K562 (cell line): ENCODE measurements around the gene SCAMP3. TPM values are rescaled to one million over a fixed set of nuclear protein-coding genes. Genes with fewer than 3 reads are reported as not detected.

Source experiments
- ATF1 ChIP-seq, 2 experiments: fragments of 450-650 bp in 1 of 2; IDR thresholded peaks; 2 replicates each; pipeline ENCODE4 v1.6.1; 2016; ENCODE audit warnings: missing compliant biosample characterization in 1 of 2, missing genetic modification characterization in 1 of 2
- CBFA2T2 ChIP-seq: fragments of 450-650 bp; conservative IDR thresholded peaks from 2 replicates; pipeline ENCODE4 v1.6.1; 2017; ENCODE audit warnings: mild to moderate bottlenecking
- CBFB ChIP-seq: sonication (generic); formaldehyde crosslinking; IDR thresholded peaks from 2 replicates; pipeline ENCODE4 v1.4.0; 2020; ENCODE audit warnings: mild to moderate bottlenecking, missing genetic modification reagents
- CCNT2 ChIP-seq: IDR thresholded peaks from 2 replicates; pipeline ENCODE4 v1.6.1; 2011; ENCODE audit warnings: borderline replicate concordance, low read depth, mild to moderate bottlenecking, moderate library complexity, mixed read lengths, low read length; ENCODE audit not compliant: insufficient read length; ENCODE audit errors: extremely low read depth
- FOXK2 ChIP-seq, 2 experiments: fragments of 450-650 bp; IDR thresholded peaks in 1 of 2; conservative IDR thresholded peaks in 1 of 2; 2 replicates each; pipeline ENCODE4 v1.6.1; 2016; ENCODE audit warnings: low read depth in 2 of 2, mild to moderate bottlenecking in 1 of 2
- KDM1A ChIP-seq, 2 experiments: fragments of 450-650 bp; IDR thresholded peaks; 2 replicates each; pipeline ENCODE4 v1.6.1; 2016; ENCODE audit warnings: mild to moderate bottlenecking in 2 of 2
- KDM5B ChIP-seq: fragments of 200-600 bp; sonication (generic); IDR thresholded peaks from 2 replicates; pipeline ENCODE4 v1.6.1; 2012; ENCODE audit warnings: low read depth, mild to moderate bottlenecking, moderate library complexity, low read length, control low read depth, inconsistent platforms; ENCODE audit not compliant: insufficient replicate concordance
- PRMT5 ChIP-seq: sonication (generic); formaldehyde crosslinking; IDR thresholded peaks from 2 replicates; pipeline ENCODE4 v1.5.0; 2020; ENCODE audit warnings: missing genetic modification reagents
- RBM17 ChIP-seq: fragments of 200-400 bp; formaldehyde crosslinking; IDR thresholded peaks from 2 replicates; pipeline ENCODE4 v1.6.1; 2017; ENCODE audit warnings: low read depth, mild to moderate bottlenecking, low read length, borderline replicate concordance
- RCOR1 ChIP-seq, 2 experiments: IDR thresholded peaks; 2 replicates each; pipeline ENCODE4 v1.6.1; 2012; ENCODE audit warnings: low read depth in 2 of 2, low read length in 2 of 2, borderline replicate concordance in 1 of 2, improper control_type of control experiment in 1 of 2
- YY1 ChIP-seq, 3 experiments: IDR thresholded peaks; 2 replicates each; pipeline ENCODE4 v1.6.1; 2011; ENCODE audit warnings: low read length in 2 of 3, mild to moderate bottlenecking in 2 of 3, moderate library complexity in 2 of 3, borderline replicate concordance in 1 of 3, control low read depth in 1 of 3, low read depth in 1 of 3; ENCODE audit not compliant: insufficient read depth in 3 of 3, insufficient replicate concordance in 2 of 3, control insufficient read depth in 1 of 3, insufficient read length in 1 of 3; ENCODE audit errors: extremely low read depth in 1 of 3
- ZNF282 ChIP-seq: sonication (generic); formaldehyde crosslinking; IDR thresholded peaks from 2 replicates; pipeline ENCODE4 v1.8.1; 2023; ENCODE audit warnings: missing genetic modification reagents
- ZNF75A ChIP-seq: fragments of 450-650 bp; formaldehyde crosslinking; IDR thresholded peaks from 2 replicates; pipeline ENCODE4 v1.4.0; 2020; ENCODE audit warnings: mild to moderate bottlenecking
- polyA plus RNA-seq, 8 experiments: library from polyadenylated mRNA; depleted of rRNA in 4 of 8; stranded (reverse) in 5 of 8; unstranded in 3 of 8; fragments of >200 nt; fragmentation: Nextera tagmentation in 2 of 8; fragmentation: Illumina TruSeq in 1 of 8; extraction: Ambion mirVana in 2 of 8; extraction: Trizol in 1 of 8; gene quantifications; 2 replicates each; pipeline versions ENCODE4 v1.2.1 to v1.2.3, GENCODE V29; 2011 to 2014; ENCODE audit warnings: inconsistent platforms in 1 of 8, missing spikeins in 1 of 8
- total RNA-seq, 7 experiments: library from RNA; depleted of rRNA in 6 of 7; stranded (reverse); fragments of >200 nt in 6 of 7; fragmentation: Illumina TruSeq in 2 of 7; extraction: Trizol in 2 of 7; gene quantifications; 2 replicates each; pipeline versions ENCODE4 v1.2.1 to v1.2.3, GENCODE V29; 2011 to 2021; ENCODE audit warnings: low replicate concordance in 1 of 7
- TF ChIP-seq, protein P1 (sequence below), 2 experiments: fragments of 450-650 bp; IDR thresholded peaks; 2 replicates each; pipeline ENCODE4 v1.6.1; 2016; ENCODE audit warnings: mild to moderate bottlenecking in 2 of 2, borderline replicate concordance in 1 of 2, low read depth in 1 of 2, moderate library complexity in 1 of 2
- TF ChIP-seq, protein P2 (sequence below): sonication (generic); formaldehyde crosslinking; IDR thresholded peaks from 2 replicates; pipeline ENCODE4 v1.8.1; 2023; ENCODE audit warnings: mild to moderate bottlenecking, missing genetic modification reagents, moderate library complexity

Gene SCAMP3
- total and polyA plus RNA-seq, 9 of the 15 experiments (the other 6 are each of a cell fraction or from before 2014, with no cell fraction given), result 14.2 to 131 (median 86.1) TPM

DNA sequence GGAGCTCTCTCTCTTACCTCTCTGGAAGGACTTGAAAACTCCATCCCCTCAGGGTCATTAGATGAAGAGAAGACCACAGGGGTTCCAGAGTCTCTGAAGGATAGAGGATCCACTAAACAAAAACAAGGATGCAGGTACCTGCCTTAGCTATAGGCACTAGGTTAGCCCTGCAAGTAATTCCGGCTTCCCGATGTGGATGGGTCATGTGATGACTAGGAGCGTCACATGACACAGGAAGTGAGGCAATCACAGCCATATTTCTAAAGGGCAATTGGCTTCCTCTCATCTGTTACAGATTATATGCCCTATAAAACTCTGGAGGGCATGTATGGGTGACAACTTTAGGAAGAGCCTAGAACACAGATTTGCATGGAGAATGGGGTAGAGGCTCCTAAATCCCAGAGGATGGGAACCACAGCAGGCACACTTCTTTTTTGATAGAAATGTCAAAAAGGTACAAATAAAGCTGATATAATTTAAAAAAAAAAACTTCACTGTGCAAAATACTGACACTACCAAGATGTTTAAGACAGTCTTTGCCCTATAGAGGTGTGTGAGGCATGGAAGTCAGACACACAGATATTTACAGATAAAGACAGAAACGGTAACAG is 21.0 kb downstream of the SCAMP3 start (continued):
- TF ChIP-seq, protein P1, sequence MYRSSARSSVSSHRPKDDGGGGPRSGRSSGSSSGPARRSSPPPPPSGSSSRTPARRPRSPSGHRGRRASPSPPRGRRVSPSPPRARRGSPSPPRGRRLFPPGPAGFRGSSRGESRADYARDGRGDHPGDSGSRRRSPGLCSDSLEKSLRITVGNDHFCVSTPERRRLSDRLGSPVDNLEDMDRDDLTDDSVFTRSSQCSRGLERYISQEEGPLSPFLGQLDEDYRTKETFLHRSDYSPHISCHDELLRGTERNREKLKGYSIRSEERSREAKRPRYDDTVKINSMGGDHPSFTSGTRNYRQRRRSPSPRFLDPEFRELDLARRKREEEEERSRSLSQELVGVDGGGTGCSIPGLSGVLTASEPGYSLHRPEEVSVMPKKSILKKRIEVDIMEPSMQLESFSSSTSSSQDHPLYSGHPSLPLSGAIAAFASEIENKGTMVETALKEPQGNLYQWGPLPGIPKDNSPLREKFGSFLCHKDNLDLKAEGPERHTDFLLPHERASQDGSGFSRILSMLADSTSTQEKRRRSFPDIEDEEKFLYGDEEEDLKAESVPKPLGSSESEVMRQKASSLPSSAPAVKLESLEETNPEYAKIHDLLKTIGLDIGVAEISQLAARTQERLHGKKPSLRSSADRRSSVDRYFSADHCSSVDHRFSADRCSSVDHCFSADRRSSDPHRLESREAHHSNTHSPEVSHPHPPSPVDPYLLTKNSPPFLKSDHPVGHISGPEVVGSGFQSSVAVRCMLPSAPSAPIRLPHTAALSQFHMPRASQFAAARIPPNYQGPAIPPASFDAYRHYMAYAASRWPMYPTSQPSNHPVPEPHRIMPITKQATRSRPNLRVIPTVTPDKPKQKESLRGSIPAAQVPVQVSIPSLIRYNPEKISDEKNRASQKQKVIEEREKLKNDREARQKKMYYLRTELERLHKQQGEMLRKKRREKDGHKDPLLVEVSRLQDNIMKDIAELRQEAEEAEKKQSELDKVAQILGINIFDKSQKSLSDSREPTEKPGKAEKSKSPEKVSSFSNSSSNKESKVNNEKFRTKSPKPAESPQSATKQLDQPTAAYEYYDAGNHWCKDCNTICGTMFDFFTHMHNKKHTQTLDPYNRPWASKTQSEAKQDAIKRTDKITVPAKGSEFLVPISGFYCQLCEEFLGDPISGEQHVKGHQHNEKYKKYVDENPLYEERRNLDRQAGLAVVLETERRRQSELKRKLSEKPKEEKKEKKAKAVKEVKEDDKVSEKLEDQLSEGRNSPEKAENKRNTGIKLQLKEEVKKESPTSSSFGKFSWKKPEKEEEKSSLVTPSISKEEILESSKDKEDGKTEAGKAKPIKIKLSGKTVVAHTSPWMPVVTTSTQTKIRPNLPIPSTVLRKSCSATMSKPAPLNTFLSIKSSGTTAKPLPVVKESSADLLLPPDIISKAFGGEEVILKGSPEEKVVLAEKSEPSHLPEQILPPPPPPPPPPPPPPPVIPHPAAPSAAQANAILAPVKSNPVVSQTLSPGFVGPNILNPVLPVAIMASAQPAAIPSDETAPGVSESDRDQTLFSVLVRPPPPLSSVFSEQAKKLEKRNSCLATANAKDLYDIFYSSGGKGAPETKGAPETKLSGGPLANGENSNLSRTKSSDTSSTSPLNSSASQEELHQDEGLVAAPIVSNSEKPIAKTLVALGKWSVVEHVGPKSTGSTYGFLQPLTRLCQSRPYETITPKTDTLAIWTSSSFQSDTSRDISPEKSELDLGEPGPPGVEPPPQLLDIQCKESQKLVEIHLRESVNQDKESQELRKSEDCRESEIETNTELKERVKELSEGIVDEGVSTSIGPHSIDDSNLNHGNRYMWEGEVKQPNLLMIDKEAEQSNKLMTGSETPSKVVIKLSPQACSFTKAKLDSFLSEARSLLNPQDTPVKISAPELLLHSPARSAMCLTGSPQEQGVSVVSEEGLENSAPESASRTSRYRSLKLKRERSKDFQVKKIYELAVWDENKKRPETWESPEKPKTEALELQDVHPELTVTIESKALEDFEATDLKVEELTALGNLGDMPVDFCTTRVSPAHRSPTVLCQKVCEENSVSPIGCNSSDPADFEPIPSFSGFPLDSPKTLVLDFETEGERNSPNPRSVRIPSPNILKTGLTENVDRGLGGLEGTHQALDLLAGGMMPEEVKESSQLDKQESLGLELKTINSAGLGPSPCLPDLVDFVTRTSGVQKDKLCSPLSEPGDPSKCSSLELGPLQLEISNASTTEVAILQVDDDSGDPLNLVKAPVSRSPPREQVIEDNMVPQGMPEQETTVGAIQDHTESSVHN (IDR thresholded peaks at IDR 0.05; ENCODE audit: borderline replicate concordance in 1 of 2, low read depth in 1 of 2), result 0 out of 4 replicates have a peak, but pooled peaks of 1 of the 2 experiments have one; percentile 34
- TF ChIP-seq, protein P2, sequence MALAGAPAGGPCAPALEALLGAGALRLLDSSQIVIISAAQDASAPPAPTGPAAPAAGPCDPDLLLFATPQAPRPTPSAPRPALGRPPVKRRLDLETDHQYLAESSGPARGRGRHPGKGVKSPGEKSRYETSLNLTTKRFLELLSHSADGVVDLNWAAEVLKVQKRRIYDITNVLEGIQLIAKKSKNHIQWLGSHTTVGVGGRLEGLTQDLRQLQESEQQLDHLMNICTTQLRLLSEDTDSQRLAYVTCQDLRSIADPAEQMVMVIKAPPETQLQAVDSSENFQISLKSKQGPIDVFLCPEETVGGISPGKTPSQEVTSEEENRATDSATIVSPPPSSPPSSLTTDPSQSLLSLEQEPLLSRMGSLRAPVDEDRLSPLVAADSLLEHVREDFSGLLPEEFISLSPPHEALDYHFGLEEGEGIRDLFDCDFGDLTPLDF (CRISPR knock-in tag), result no peak
- TF ChIP-seq KDM1A (IDR thresholded peaks at IDR 0.05) (no peak), RCOR1 (IDR thresholded peaks at IDR 0.05; ENCODE audit: borderline replicate concordance in 1 of 2, low read depth in 2 of 2, low read length in 2 of 2) (peak in 1 of 2 experiments; percentile 75; a peak in 1 of 4 replicates), CBFB (CRISPR knock-in tag) (no peak), ATF1 (CRISPR knock-in tag; IDR thresholded peaks at IDR 0.05) (no peak), ATF1 (tag; IDR thresholded peaks at IDR 0.05) (peak; percentile 67), CCNT2 (no peak), KDM5B (no peak), CBFA2T2 (peak; percentile 97), RBM17 (no peak), ZNF282 (CRISPR knock-in tag) (no peak), ZNF75A (CRISPR knock-in tag) (no peak), FOXK2 (conservative IDR thresholded peaks at IDR 0.05 in 1 of 2, IDR thresholded peaks at IDR 0.05 in 1 of 2; ENCODE audit: low read depth in 2 of 2) (peak; percentile 74 to 81; a peak in 3 of 4 replicates), PRMT5 (CRISPR knock-in tag) (no peak), YY1 (IDR thresholded peaks at IDR 0.05; ENCODE audit: borderline replicate concordance in 1 of 3, control insufficient read depth in 1 of 3, extremely low read depth in 1 of 3, insufficient read depth in 3 of 3, insufficient read length in 1 of 3, insufficient replicate concordance in 2 of 3, low read depth in 1 of 3, low read length in 2 of 3) (peak; percentile 88 to 99 (median 98))
